ENCODE measurements around the gene PLXDC2.

The PLXDC2 gene

DNA sequence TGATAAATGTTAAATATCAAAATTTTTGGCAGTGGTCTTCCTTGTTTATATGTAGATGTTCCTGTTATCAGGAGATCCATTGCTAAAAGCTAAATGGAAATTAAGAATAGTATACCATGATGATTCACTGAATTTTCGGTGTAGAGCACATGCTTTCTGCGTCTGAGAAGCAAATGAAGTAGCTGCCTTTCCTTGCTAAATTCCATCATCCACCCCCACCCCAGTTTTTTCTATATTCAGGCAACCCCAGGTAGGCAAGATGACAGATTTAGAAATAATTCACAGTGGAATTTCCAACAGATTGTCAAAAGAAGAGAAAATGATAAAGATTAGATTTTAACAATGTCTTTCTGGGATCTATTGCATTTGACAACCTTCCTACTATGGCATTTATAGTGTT is 231.9 kb downstream of the PLXDC2 start:
- no peak for DNase-seq (ENCODE audit: low spot score)

DNA sequence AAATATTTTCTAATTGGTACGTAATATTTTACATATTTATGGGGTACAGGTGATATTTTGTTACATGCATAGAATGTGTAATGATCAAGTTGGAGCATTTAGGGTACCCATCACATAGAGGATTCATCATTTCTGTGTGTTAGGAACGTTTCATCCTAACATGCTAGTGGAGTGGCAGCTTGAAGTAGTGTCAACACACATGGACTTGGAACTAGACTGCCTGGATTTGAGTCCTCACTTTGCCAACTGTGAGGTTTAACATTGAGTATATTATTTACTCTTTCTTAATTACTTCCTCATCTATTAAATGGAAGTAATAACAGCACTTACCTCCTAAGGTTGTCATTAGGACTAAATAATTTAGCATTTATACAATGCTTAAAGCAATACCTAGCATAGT is 241.9 kb downstream of the PLXDC2 start:
- no peak for DNase-seq (ENCODE audit: low spot score)

DNA sequence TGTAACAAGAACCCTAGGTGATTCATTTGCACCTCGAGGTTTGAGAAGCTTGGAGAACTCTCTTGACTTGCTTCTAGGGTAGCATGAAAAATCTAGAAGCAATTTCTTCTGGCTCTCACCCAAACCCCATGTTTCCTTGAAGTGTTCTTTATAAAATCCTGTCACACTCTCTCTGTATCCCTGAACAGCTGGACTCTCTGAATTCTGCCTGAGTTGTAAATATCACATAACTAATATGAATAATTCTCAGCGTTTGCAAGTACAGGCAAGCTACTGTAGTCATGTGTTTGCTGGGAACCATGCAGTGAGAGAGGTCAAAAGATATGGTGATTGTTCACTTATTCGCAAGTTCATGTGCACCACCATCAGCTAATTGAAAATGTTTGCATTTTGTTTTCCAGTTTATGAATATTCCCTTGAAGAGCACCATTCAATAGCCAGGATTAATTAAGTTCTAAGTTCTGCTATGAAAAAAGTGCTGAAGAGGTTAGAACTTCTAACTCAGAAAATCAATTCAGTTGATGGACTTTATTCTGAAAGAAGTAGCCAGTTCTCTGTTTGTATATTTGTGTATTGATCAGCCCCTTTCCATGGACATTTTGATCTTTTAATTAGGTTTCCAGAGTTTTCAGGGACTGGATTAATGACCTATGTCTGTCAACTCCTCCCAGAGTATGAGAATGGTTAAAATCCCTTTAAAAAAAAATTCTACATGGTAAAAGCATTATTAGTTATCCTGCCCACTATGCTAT is 243.0 kb downstream of the PLXDC2 start:
- no peak for DNase-seq (ENCODE audit: low spot score)

DNA sequence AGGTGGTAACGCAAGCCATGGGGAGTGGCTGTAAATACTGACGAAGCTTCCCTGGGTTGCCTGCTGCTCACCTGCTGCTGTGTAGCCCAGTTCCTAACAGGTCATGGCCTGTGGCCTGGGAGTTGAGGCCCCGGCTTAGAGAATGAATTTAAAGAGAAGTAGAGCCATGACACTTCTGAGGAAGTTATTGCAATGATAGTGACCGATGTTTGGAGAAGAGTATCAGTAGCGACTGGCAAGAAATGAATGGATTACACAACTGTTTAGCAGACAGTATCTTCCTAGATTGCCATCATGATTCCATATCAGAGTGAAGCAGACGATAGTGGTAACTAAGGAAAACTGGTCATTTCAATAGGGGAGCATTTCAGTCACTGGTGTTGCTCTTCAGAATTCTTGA is 249.6 kb downstream of the PLXDC2 start:
- DNase-seq (ENCODE audit: low spot score): no peak

DNA sequence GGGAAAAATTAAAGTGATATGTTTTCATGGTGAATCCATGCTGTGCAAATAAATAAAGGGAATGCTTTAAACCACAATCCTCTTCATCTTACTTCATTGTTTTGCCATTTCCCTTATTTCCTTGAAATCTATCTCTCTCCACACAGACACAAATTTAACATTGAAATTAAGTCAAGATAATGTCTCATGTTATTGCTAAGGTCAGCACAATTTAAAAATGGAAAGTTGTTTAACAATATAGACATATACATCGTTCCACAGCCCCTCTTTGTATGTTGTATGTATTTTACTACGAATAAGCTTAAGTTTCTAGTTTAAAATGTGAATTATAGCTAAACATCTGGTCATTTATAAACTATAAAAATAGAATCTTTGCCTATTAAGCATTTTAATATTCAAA is 256.9 kb downstream of the PLXDC2 start:
- no peak for DNase-seq (ENCODE audit: low spot score)

DNA sequence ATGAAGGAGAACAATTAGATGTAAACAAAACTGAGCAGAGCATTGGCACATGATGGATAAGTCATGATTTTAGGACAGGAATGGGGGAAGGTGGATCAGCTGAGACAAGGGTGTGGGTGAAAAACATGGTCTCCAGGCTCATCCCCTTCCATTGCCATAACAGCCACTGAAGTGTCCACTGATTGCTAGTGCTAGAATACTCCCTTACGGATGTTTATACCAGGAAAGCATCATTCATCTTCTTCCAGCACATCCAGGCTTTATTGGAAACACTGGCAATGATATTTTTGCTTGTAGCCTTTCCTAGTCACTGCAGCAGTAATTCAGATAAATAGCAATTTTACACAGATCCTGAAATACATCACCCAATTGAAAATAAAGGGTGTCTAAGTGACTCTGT is 259.5 kb downstream of the PLXDC2 start:
- no peak for DNase-seq (ENCODE audit: low spot score)

DNA sequence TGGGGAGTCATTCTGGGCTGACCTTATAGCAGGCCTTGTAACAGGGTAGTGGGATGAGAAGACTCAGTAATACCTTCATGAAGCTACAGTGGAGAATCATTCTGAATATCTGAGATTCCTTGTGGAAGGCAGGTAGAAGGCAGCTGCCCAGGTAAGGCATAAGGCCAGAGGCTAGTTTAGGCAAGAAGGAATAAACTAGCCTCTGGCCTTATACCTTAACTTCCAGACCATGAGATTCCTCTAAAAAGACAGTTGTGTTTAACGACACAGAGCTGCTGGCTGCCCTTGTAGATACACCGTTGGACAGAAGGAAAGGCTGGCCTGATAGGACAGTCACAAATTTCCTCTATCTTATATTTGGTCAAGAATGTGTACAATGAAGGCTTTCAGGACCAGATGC is 268.2 kb downstream of the PLXDC2 start:
- no peak for DNase-seq (ENCODE audit: low spot score)

DNA sequence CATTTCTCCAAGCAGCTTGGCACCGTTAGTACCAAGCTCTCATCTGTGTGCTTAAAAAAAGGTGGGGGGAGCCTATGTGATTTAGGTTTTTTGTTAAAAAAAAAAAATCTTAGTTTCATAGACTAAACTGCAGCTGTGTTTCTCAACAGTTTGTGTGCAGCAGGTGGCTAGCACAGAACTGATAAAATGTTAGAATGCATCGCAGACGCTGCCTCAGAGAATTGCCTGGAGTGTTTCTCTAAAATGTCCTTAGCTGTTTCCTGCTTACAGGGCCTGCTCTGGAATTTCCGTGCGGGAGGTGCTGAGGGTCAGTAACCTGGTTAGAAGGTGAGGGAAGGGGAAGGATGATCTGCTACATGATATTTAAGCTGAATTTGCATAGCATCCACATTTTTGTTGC is 268.9 kb downstream of the PLXDC2 start:
- no peak for DNase-seq (ENCODE audit: low spot score)

DNA sequence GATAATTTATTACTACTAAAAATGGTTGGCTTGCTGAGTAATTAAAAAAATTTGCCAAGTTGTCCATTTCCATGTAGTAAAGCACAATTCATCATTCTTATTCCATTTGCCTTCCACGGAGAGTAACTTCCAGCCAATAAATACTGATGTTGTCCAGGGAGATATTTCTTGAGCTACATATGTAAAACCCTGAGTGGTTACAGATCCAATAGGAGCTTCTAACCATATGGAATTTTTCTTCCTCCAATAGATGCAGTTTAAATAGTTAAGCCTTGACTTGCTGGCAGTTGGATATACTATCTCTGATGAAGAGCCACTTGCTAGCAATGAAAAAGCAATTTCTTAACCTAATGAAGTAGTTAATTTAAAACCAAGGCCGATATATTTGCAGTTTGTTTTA is 271.1 kb downstream of the PLXDC2 start:
- no peak for DNase-seq (ENCODE audit: low spot score)

DNA sequence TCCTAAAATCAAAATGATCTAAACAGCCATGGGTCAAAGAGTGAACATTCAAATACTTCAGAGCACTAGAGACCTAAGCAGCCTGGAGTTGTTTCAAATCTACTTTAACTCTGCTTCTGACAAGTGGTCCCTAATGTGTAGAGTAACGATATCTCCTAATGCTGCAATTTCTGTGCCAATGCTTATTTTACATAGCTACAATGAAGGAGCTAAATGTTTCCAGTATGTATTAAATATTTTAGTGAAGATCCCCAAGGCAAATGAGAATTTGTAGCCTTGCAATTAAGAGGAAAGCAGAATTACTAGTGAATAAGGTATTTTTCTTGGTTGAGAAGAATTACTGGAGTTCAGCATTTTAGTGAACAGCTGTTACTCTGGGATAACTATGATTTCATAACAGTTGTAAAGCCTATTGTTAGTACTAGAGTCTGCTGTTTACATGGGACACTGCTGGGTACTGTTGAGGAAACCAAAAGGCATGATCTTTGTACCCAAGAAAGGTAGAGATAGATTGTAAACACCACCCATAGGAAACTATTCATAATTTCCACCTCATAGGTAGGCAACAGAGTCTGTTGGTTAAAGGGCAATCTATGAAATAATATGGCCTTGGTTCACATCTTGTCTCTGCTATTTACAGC is 271.9 kb downstream of the PLXDC2 start:
- no peak for DNase-seq (ENCODE audit: low spot score)

DNA sequence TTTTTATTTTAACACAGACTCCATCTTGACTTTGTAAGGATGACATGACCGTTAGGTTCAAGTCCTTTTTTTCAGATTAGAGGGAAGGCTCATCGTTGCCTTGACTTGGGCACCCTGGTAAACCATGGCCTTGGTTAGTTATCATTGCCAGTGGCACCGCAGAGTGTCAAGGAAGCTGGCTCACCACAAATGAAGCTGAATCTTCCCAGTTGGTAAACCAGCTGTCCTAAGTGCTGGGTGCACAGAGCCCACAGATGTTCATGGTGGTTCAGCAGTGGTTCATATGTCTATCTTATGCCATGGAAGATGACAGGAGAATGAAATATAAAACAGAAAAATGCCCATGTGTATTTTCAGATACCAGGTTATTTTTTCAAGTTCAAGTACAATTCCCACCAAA is 273.6 kb downstream of the PLXDC2 start:
- no peak for DNase-seq (ENCODE audit: low spot score)

DNA sequence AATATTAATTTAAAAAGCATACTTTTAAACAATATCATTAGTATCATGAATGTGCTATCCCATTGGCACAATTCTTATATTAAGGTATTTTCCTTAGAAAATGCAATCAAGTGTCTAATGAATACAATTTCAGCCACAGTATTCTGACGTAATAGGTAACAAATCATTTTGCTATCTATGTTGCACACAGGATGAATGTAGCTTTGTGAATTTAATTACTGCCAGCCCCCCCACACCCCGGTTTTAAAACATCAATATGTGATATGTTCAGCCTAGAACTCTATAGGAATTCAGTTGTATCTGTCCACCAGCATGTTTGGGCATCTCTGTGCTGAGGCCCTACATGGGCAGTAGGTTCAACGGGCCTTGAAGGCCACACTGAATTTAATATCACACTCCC is 274.6 kb downstream of the PLXDC2 start:
- no peak for DNase-seq (ENCODE audit: low spot score)

DNA sequence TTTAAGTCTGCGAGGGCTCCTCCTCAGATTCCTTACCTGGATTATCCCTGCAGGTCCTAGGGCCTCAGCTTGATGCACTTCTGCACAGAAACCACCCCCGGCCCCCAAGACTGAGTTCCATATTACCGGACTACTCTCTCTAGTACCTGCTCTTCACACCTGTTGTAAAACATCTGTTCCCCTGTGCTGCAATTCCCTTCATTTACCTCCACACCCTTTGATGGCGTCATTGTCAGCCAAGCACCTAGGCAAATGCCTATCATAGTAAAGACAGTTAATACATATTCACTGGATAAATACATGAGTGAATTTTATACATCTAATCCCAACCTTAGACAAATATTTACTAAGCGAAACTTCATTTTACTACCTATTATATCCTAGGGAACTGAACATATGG is 275.5 kb downstream of the PLXDC2 start:
- DNase-seq (ENCODE audit: low spot score): no peak

DNA sequence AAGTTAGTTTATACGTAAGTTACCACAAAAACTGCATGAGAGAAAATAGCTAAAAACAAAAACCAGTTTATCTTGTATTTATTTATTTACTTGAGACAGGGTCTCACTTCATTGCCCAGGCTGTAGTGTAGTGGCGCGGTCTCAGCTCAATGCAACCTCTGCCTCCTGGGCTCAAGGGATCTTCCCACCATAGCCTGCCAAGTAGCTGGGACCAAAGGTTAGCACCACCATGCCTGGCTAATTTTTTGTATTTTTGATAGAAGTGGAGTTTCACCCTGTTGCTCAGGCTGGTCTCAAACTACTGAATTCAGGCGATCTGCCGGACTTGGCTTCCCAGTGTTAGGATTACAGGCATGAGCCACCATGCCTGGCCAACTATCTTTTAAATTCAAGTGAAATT is 277.4 kb downstream of the PLXDC2 start:
- DNase-seq (ENCODE audit: low spot score): no peak

DNA sequence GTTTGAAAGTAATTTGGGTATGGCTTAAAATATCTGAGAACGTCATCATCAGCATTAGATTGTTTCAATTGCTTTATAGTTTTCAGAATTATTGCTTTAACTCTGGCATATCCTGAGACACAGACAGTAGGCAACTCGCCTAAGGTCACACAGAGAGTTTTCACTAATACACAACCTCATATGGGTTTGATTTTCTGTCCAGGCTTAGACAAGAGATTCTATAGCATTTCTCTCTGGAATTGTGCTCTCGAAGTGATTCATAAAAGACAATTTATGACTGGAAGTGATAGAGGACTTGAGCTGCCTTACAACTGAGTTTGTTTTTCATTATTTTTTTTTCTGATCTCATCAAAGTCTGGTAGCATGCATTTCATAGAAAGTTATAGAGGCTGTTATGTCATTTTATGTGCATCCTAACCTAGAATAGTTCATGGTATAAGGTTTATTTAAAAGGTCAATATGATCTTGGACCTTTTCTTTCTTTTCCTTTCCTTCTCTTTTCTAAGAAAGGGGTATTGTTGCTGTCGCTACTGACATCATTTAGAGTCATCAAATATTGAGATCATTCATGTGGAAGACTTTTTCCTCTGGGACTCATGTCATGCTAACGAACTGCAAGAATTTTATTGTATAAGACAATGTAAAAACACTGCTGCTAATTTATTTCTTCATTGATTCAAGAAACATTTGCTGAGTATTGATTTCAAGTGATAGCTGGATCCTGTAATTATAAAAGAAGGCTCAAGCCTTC is 278.2 kb downstream of the PLXDC2 start:
- no peak for DNase-seq (ENCODE audit: low spot score)

DNA sequence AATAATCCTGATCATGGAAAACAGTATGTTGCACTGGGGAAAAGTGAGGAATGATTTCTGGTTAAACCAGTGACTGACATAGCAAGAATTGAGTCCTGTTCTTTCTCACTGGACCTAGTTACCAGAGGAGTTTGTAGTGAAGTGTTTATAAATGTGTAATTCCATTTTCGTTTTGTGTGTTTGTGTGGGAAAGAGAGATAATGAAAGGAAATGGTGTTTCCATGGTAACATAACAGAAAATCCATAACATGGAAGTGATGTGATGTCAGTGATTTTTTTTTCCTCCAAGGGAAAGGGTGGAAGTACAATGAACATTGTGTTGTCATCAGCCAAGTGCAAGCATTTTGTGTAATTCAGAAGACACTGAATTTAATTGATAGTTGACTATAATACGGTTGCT is 283.9 kb downstream of the PLXDC2 start:
- no peak for DNase-seq (ENCODE audit: low spot score)

DNA sequence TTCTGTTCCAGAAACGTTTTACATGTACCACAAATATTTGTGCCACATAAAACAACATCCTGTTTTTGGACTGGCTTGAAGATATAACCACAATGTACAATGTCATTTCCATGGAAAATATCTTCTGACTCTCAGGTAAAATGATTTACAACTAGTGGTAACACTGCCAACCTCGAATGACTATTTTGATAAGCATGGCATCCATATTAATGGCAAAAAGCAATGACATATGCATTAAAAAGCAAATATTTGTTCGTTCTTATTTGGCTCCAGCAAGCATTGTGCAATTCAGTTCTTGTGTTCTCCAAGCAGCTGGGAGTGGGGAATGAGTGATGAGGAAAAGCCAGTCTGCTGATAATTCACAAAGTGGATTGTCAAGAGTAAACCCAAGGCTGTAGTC is 289.0 kb downstream of the PLXDC2 start:
- DNase-seq (ENCODE audit: low spot score): no peak

DNA sequence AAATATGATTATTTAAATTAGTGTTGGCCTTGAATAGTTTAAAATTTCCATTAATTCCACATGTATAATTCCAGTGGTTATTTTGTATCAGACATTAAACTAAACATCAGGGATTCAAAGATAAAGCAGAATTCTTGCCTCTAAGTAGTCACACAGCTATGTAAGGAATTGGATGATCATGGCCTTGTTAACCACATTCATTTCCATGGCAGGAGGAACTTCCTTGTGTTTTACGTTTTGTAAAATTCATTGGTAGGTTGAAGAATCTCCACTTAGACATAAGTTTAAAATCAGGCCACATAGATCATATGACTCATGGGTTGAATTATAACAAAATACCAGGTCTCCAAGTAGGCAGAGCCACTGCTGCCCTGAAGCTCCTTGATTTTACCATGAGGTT is 289.7 kb downstream of the PLXDC2 start:
- DNase-seq (ENCODE audit: low spot score): no peak

DNA sequence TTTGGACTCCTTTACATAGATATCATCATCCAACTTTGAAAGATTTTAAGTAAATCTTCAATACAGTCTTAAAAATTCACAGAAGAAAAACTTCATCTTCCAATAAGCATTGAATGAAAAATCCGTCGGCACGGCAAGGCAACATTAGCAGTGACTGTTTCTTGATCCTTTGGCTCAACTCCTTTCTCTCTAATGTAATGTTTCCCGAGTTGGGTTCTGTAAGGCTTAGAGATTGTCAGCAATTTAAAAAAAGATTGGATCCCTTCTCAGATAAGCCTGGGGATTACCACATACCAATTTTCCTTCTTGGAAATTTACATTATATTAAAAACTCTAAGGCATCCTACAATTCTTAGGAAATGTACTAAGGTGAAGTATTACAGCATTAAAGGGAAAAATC is 291.8 kb downstream of the PLXDC2 start:
- no peak for DNase-seq (ENCODE audit: low spot score)

DNA sequence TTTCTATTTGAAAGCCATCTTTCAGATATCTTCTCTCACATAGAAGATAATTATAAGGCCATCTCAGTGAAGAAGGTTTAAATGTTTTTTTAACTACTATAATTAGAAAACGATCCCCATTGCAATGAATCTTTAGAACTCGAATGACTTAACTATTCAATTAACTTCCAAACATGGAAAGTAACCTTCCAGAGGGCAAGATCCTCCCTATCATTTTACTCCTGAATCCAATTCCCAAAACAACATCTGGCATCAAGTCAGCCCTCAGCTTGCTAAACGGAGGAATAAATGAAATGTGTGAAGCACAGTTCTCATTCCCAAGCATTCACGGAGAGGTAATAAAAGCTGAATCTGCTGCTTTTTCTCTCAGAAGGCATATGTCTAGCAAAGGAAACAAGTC is 293.4 kb downstream of the PLXDC2 start:
- DNase-seq (ENCODE audit: low spot score): no peak

DNA sequence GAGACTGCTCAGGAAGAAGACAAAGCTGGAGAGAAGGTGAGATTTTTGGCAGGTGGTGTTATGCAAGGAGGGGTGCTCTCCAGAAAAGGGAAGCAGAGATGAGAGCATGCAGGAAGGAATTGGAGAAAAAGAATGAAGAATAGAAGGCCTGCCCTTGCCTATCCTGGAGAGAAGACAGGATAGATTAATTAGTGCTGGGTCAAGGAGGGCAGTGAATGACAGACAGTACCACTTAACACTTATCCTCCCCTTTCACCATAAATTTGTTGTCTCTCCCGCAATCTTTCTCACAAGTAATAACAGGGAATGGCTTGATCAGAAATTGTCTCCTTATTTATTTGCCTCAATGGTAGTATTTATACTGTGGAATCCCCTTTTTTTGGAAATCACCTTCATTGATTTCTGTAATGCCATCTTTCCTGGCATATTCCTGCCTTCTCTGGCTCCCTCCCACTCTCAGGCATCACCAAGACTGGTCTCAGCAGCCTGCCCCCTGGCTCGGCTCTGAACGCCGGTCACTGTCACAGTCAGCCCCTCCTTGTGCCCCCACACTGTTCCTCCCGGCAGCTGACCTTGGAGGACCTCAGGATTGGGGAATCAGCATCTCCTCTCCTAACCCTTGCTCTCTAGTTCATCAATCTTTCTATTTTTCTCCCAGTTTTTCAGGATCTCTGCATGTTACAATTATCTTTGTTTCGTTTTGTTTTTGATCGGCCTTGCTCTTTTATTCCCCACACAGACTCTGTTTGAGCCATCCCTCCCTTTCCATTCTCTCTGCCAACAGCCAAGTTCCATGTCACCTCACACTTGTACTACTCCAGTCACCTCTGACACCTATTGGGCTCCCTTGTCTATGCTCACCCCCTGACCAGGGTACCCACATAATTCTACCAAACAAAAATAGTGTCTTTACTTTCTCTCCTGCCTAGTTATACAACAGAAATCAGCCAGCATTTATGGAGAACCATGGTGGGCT is 294.2 kb downstream of the PLXDC2 start:
- no peak for DNase-seq (ENCODE audit: low spot score)

DNA sequence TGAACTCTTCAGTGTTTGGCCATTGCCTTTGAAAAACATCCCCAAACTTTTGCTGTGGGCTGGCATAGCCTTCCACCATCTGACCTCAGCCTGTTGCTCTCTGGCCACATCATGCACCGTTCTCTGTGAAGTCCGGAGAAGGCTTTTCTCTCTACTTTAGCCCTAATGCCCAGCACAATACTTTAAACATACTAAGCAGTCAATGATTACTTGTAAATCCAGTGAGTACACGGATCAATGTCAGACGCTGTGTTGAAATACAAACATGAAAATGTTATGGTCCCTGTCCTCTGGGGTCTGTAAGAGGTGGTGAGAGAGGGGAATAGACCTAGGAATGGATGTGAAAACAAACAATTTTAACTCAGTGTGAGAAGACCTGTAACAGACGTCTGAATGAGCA is 297.9 kb downstream of the PLXDC2 start:
- no peak for DNase-seq (ENCODE audit: low spot score)
